ENCODE results near the gene MBOAT1.

MBOAT1 gene

GRCh38 chr6:20092071-20092566 is 120.2 kb downstream of the MBOAT1 start:
- Histone ChIP-seq H3K4me1 (no peaks in the 10 kb centered on the region), H3K4me3 (no peak overlapping the region), H3K9me3 (no peaks in the 10 kb centered on the region), H3K27me3 (ENCODE audit: low read depth) (no peaks in the 10 kb centered on the region), H3K36me3 (replicated peaks) (no peaks in the 10 kb centered on the region)
- peak; percentile 27 to 71 for DNase-seq (ENCODE audit: low spot score in 2 of 2)
- in situ Hi-C loops (cut with MboI; ENCODE audit: low sequenced_read_pairs), result loop anchor here (10.0 kb wide), 1 partner anchor 433 kb away; no protein-coding TSS in a partner anchor

GRCh38 chr6:20086992-20087391 is 125.3 kb downstream of the MBOAT1 start:
- Histone ChIP-seq H3K9me3 (no peaks in the 10 kb centered on the region), H3K4me1 (no peaks in the 10 kb centered on the region), H3K36me3 (replicated peaks) (no peaks in the 10 kb centered on the region), H3K27me3 (ENCODE audit: low read depth) (no peaks in the 10 kb centered on the region), H3K4me3 (no peak overlapping the region)
- in situ Hi-C loops (cut with MboI; ENCODE audit: low sequenced_read_pairs), result no loop called here
- no peak for DNase-seq (ENCODE audit: low spot score in 2 of 2)

GRCh38 chr6:20085817-20086216 is 126.5 kb downstream of the MBOAT1 start:
- DNase-seq (ENCODE audit: low spot score in 2 of 2), result no peak
- Histone ChIP-seq H3K4me3 (no peak overlapping the region), H3K4me1 (no peaks in the 10 kb centered on the region), H3K36me3 (replicated peaks) (no peaks in the 10 kb centered on the region), H3K27me3 (ENCODE audit: low read depth) (no peaks in the 10 kb centered on the region), H3K9me3 (no peaks in the 10 kb centered on the region)
- in situ Hi-C loops (cut with MboI; ENCODE audit: low sequenced_read_pairs), result no loop called here

GRCh38 chr6:20084411-20084810 is 127.9 kb downstream of the MBOAT1 start:
- no peak overlapping the region for H3K4me3 ChIP-seq
- no peaks in the 10 kb centered on the region for H3K36me3 ChIP-seq (replicated peaks)
- no peak for DNase-seq (ENCODE audit: low spot score in 2 of 2)
- no peaks in the 10 kb centered on the region for H3K27me3 ChIP-seq (ENCODE audit: low read depth)
- in situ Hi-C loops (cut with MboI; ENCODE audit: low sequenced_read_pairs), result no loop called here
- no peaks in the 10 kb centered on the region for H3K4me1 ChIP-seq
- no peaks in the 10 kb centered on the region for H3K9me3 ChIP-seq

- H3K36me3 ChIP-seq (replicated peaks), result no peaks in the 10 kb centered on the region
- H3K27me3 ChIP-seq (ENCODE audit: low read depth), result no peaks in the 10 kb centered on the region
- DNase-seq (ENCODE audit: low spot score in 2 of 2), result no peak
- in situ Hi-C loops (cut with MboI; ENCODE audit: low sequenced_read_pairs), result loop anchor here (25.0 kb wide), 1 partner anchor 1485 kb away; no protein-coding TSS in a partner anchor
- no peak overlapping the region for H3K4me3 ChIP-seq
- H3K9me3 ChIP-seq, result no peaks in the 10 kb centered on the region; the same call in 1 of the 2 replicates
- no peaks in the 10 kb centered on the region for H3K4me1 ChIP-seq
Observed at GRCh38 chr6:20071998-20072397, 140.3 kb downstream of the MBOAT1 start.

- Histone ChIP-seq H3K4me1 (no peaks in the 10 kb centered on the region), H3K9me3 (no peaks in the 10 kb centered on the region; the same call in 1 of the 2 replicates), H3K4me3 (no peak overlapping the region), H3K27me3 (ENCODE audit: low read depth) (no peaks in the 10 kb centered on the region), H3K36me3 (replicated peaks) (no peaks in the 10 kb centered on the region)
- in situ Hi-C loops (cut with MboI; ENCODE audit: low sequenced_read_pairs), result loop anchor here (25.0 kb wide), 1 partner anchor 1483 kb away; no protein-coding TSS in a partner anchor
- DNase-seq (ENCODE audit: low spot score in 2 of 2), result no peak
Observed at GRCh38 chr6:20070047-20070446, 142.2 kb downstream of the MBOAT1 start.

GRCh38 chr6:20069021-20069522 is 143.2 kb downstream of the MBOAT1 start:
- in situ Hi-C loops (cut with MboI; ENCODE audit: low sequenced_read_pairs), result loop anchor here (25.0 kb wide), 1 partner anchor 1482 kb away; no protein-coding TSS in a partner anchor

GRCh38 chr6:20068421-20068988 is 143.8 kb downstream of the MBOAT1 start:
- no peaks in the 10 kb centered on the region for H3K36me3 ChIP-seq (replicated peaks)
- H3K4me1 ChIP-seq, result no peaks in the 10 kb centered on the region
- no peak for DNase-seq (ENCODE audit: low spot score in 2 of 2)
- no peaks in the 10 kb centered on the region; the same call in 1 of the 2 replicates for H3K9me3 ChIP-seq
- H3K27me3 ChIP-seq (ENCODE audit: low read depth), result no peaks in the 10 kb centered on the region
- in situ Hi-C loops (cut with MboI; ENCODE audit: low sequenced_read_pairs), result loop anchor here (25.0 kb wide), 1 partner anchor 1481 kb away; no protein-coding TSS in a partner anchor
- H3K4me3 ChIP-seq, result no peak overlapping the region

More at GRCh38 chr6:20069021-20069522, 143.2 kb downstream of the MBOAT1 start:
- DNase-seq (ENCODE audit: low spot score in 2 of 2), result no peak
- no peaks in the 10 kb centered on the region for H3K4me1 ChIP-seq
- no peaks in the 10 kb centered on the region for H3K27me3 ChIP-seq (ENCODE audit: low read depth)
- no peak overlapping the region for H3K4me3 ChIP-seq
- no peaks in the 10 kb centered on the region for H3K36me3 ChIP-seq (replicated peaks)
- H3K9me3 ChIP-seq, result no peaks in the 10 kb centered on the region; the same call in 1 of the 2 replicates

- Histone ChIP-seq H3K36me3 (replicated peaks) (no peaks in the 10 kb centered on the region), H3K4me3 (no peak overlapping the region), H3K9me3 (no peaks in the 10 kb centered on the region), H3K4me1 (no peaks in the 10 kb centered on the region), H3K27me3 (ENCODE audit: low read depth) (no peaks in the 10 kb centered on the region)
- no peak for DNase-seq (ENCODE audit: low spot score in 2 of 2)
- in situ Hi-C loops (cut with MboI; ENCODE audit: low sequenced_read_pairs), result loop anchor here (25.0 kb wide), 1 partner anchor 1475 kb away; no protein-coding TSS in a partner anchor
Observed at GRCh38 chr6:20061952-20062351, 150.3 kb downstream of the MBOAT1 start.

GRCh38 chr6:20060252-20060651 is 152.0 kb downstream of the MBOAT1 start:
- in situ Hi-C loops (cut with MboI; ENCODE audit: low sequenced_read_pairs), result loop anchor here (25.0 kb wide), 1 partner anchor 1473 kb away; no protein-coding TSS in a partner anchor
- Histone ChIP-seq H3K27me3 (ENCODE audit: low read depth) (no peaks in the 10 kb centered on the region), H3K9me3 (no peaks in the 10 kb centered on the region), H3K4me1 (no peaks in the 10 kb centered on the region), H3K36me3 (replicated peaks) (no peaks in the 10 kb centered on the region), H3K4me3 (no peak overlapping the region)
- DNase-seq (ENCODE audit: low spot score in 2 of 2), result no peak

- no peaks in the 10 kb centered on the region for H3K9me3 ChIP-seq
- DNase-seq (ENCODE audit: low spot score in 2 of 2), result no peak
- H3K27me3 ChIP-seq (ENCODE audit: low read depth), result no peaks in the 10 kb centered on the region
- in situ Hi-C loops (cut with MboI; ENCODE audit: low sequenced_read_pairs), result loop anchor here (25.0 kb wide), 1 partner anchor 1472 kb away; no protein-coding TSS in a partner anchor
- H3K4me1 ChIP-seq, result no peaks in the 10 kb centered on the region
- no peak overlapping the region for H3K4me3 ChIP-seq
- H3K36me3 ChIP-seq (replicated peaks), result no peaks in the 10 kb centered on the region
Observed at GRCh38 chr6:20058912-20059311, 153.4 kb downstream of the MBOAT1 start.

GRCh38 chr6:20058121-20058905 is 154.0 kb downstream of the MBOAT1 start:
- Histone ChIP-seq H3K9me3 (no peaks in the 10 kb centered on the region), H3K4me3 (no peak overlapping the region), H3K27me3 (ENCODE audit: low read depth) (no peaks in the 10 kb centered on the region), H3K4me1 (no peaks in the 10 kb centered on the region), H3K36me3 (replicated peaks) (no peaks in the 10 kb centered on the region)
- DNase-seq (ENCODE audit: low spot score in 2 of 2), result no peak
- in situ Hi-C loops (cut with MboI; ENCODE audit: low sequenced_read_pairs), result loop anchor here (25.0 kb wide), 1 partner anchor 1471 kb away; no protein-coding TSS in a partner anchor

GRCh38 chr6:20056350-20056992 is 155.8 kb downstream of the MBOAT1 start:
- Histone ChIP-seq H3K9me3 (no peaks in the 10 kb centered on the region), H3K4me1 (no peaks in the 10 kb centered on the region), H3K36me3 (replicated peaks) (no peaks in the 10 kb centered on the region), H3K4me3 (no peak overlapping the region), H3K27me3 (ENCODE audit: low read depth) (no peaks in the 10 kb centered on the region)
- peak in 1 of 2 experiments; percentile 40 for DNase-seq (ENCODE audit: low spot score in 2 of 2)
- in situ Hi-C loops (cut with MboI; ENCODE audit: low sequenced_read_pairs), result loop anchor here (25.0 kb wide), 1 partner anchor 1469 kb away; no protein-coding TSS in a partner anchor

Data from HAP-1 (cell line).